SU-DHL-6 (cell line): ENCODE data around the gene MARS1.

ENCODE experiments used
- EZH2phosphoT487 ChIP-seq: fragments of 200-600 bp; sonication (generic), shearing (Covaris generic); conservative IDR thresholded peaks from 2 replicates; pipeline ENCODE4 v1.6.1; 2018; ENCODE audit warnings: mild to moderate bottlenecking, antibody characterized with exemption, low read length, moderate library complexity, mixed read lengths
- TF ChIP-seq, protein P1 (sequence below): fragments of 200-600 bp; sonication (generic); IDR thresholded peaks from one replicate; pipeline ENCODE4 v1.5.1; 2017; ENCODE audit warnings: antibody characterized with exemption, mild to moderate bottlenecking, low read length, moderate library complexity; ENCODE audit not compliant: insufficient read depth, poor library complexity, severe bottlenecking

DNA sequence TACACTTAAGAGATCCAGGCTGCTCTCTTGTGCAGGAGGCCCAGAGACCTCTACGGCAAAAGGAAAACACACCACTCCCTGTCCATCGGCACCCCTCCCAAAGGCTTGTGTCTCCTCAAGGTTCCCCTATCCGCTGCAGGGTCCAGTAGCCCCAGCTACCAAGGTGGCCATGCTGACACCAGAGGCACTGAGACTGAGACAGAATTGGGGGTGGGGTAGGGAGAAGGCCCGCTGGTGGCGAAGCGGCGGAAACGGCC is 31.9 kb downstream of the MARS1 start:
- TF ChIP-seq, protein P1, sequence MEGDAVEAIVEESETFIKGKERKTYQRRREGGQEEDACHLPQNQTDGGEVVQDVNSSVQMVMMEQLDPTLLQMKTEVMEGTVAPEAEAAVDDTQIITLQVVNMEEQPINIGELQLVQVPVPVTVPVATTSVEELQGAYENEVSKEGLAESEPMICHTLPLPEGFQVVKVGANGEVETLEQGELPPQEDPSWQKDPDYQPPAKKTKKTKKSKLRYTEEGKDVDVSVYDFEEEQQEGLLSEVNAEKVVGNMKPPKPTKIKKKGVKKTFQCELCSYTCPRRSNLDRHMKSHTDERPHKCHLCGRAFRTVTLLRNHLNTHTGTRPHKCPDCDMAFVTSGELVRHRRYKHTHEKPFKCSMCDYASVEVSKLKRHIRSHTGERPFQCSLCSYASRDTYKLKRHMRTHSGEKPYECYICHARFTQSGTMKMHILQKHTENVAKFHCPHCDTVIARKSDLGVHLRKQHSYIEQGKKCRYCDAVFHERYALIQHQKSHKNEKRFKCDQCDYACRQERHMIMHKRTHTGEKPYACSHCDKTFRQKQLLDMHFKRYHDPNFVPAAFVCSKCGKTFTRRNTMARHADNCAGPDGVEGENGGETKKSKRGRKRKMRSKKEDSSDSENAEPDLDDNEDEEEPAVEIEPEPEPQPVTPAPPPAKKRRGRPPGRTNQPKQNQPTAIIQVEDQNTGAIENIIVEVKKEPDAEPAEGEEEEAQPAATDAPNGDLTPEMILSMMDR = no peak
- TF ChIP-seq EZH2phosphoT487 = no peak
